LNCaP clone FGC (cell line): Measurements from ENCODE around the gene LIMCH1.

ENCODE experiments used
- DNase-seq: peaks from one replicate; pipeline ENCODE4 v3.0.0-alpha.2; 2011; ENCODE audit warnings: low read depth
- H3K4me3 ChIP-seq: 2 replicates; pipeline ENCODE4 v1.5.1; 2011; ENCODE audit warnings: mild to moderate bottlenecking, low read depth, low read length, control low read depth
- TF ChIP-seq, protein P1 (sequence below): IDR thresholded peaks from 2 replicates; pipeline ENCODE4 v1.5.1; 2012; ENCODE audit warnings: mild to moderate bottlenecking; ENCODE audit not compliant: control insufficient read depth, insufficient read depth; ENCODE audit errors: extremely low read depth

Gene LIMCH1

DNA sequence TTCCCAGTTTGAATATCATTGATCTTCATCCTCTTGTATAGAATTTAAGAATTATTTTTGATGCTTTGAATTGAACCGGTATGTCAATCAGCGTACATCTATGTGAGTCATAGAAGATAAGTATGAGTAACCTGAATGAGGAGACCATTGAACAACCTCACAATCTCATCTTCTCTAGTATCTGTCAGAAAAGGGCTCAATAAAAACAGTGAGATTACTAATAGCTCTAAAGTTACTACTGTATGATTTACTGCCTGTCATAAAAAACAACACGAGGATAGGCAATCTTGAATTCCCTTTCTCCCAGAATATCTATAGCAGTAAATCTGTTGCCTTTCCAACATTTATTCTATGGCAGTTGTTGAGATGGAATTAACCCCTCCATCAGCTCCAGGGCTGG is 174.5 kb downstream of the LIMCH1 start:
- DNase-seq: no peak
- TF ChIP-seq, protein P1, sequence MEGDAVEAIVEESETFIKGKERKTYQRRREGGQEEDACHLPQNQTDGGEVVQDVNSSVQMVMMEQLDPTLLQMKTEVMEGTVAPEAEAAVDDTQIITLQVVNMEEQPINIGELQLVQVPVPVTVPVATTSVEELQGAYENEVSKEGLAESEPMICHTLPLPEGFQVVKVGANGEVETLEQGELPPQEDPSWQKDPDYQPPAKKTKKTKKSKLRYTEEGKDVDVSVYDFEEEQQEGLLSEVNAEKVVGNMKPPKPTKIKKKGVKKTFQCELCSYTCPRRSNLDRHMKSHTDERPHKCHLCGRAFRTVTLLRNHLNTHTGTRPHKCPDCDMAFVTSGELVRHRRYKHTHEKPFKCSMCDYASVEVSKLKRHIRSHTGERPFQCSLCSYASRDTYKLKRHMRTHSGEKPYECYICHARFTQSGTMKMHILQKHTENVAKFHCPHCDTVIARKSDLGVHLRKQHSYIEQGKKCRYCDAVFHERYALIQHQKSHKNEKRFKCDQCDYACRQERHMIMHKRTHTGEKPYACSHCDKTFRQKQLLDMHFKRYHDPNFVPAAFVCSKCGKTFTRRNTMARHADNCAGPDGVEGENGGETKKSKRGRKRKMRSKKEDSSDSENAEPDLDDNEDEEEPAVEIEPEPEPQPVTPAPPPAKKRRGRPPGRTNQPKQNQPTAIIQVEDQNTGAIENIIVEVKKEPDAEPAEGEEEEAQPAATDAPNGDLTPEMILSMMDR: no peak
- no peak overlapping the region for H3K4me3 ChIP-seq

DNA sequence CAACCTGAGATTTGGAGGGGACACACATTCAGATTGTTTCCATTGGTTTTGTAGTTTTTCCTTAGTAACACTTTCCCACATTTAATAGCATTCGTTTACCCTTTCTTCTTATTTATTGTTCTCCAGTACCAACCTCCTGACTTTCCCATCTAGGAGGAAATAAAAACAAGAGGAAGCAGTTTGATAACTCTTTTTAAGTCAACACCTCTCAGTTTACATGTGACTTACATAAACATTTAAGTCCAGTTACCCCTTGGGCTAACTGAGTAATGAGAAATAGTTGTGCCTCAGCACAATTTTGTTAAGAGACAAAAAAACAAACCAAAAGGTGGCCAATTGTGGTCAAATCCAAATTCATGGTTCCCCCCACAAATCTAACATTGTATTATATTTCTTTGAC is 175.8 kb downstream of the LIMCH1 start:
- TF ChIP-seq, protein P1: no peak
- no peak overlapping the region for H3K4me3 ChIP-seq
- peak; percentile 13 for DNase-seq

DNA sequence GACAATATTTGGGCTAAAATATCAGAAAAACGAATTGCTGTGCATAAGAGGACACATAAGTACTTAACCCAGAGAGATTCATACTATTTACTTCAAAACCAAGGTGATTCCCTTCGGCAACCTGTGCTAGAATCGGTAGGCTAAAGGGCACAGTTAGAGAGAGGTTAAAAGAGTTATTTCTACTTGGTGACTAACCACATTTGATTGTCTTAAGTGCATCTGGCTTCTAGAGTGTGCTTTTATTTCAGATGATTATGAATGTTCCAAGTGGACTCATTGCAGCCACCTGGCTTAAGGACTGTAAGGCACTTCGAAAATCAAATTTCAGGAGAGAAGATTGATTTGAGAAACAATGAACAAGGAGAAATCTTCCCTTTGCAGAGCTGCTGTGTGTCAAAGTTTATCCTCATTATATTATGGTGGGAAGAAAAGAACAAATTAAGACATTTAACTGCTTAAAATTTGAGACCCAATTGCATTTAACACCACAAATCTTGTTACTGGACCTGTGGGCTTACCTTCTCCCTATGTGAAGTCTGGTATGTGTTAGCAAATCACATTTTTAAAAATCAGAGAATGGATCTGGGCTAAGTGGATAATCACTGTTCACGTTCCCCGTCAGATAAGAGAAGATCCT is 176.5 kb downstream of the LIMCH1 start:
- H3K4me3 ChIP-seq: no peak overlapping the region
- no peak for DNase-seq
- TF ChIP-seq, protein P1: no peak

DNA sequence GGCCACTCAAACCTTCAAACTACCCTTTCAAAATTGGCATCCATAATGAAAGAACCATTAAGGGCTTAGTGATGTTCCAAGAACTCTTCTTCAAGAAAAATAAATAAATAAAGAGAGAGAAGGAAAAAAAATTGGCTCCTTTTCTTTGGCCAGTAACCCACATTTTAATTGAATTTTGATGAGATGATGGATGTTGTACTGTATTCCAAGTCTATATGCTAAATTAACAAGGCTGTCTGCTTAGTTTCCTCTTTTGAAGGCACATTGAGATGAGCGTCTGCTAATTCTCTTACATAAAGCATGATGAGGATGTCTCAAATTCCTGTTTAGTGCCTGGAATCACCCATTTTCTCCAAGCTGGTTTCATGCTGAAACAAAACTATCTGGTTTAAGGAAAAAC is 177.2 kb downstream of the LIMCH1 start:
- H3K4me3 ChIP-seq: no peak overlapping the region
- TF ChIP-seq, protein P1: no peak
- no peak for DNase-seq

DNA sequence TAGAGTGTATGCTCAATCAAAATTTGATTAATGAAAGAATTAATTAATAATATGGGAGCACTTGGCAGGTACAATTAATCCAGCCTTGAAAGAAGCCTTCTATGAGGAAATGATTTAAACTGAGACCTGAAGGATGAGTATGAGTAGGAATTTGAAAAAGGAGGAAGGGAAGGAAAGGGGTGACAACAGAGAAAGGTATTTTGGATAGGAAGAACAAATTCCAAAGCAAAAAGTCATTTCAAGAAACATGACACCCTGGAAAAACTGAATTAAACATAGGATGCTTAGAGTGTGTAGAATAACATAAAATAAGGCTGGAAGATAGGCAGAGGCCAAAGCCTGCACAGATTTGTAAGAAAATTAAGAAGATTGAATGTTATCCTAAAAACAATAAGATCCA is 180.9 kb downstream of the LIMCH1 start:
- no peak for DNase-seq
- TF ChIP-seq, protein P1: no peak
- H3K4me3 ChIP-seq: no peak overlapping the region

DNA sequence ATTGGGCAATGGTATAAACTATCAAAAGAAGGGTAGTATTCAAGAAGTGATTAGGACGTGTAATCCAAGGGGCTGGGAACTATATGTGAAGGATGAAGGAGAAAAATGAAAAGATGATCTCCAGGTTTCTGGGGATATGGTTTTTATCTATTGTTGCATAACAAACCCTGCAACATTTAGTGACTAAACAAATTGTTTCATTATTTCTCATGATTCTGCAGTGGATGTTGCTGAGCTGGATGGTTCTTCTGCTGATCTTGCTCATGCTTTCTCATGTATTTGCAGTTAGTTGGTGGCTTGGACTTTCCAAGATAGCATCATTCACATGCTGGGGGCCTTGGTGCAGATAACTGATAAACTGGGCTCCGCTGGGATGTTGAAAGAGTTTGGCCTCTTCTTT is 181.5 kb downstream of the LIMCH1 start:
- no peak overlapping the region for H3K4me3 ChIP-seq
- no peak for DNase-seq
- TF ChIP-seq, protein P1: no peak

DNA sequence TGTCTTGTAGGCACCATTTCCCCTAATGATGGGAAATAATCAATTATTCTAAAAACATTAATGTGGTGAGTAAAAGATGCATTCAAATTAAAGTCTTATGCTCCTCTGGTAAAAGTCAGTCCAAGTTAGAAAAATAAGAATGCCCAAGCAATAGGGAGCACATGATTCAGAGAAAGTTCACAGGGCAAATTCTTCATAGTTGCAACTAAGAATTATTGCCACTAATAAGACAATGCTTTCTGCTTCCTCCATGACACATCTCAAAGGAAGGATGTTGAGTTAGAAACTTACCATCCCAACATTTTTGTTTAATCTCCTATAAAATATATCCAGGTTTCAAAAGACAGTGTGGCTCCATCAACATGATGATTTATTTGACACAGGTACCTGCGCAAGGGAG is 184.2 kb downstream of the LIMCH1 start:
- TF ChIP-seq, protein P1: no peak
- no peak overlapping the region for H3K4me3 ChIP-seq
- DNase-seq: no peak
